Fibroblast of pulmonary artery (primary cell): ENCODE measurements around the gene KCNMA1.

Source experiments
- DNase-seq: peaks from one replicate; pipeline ENCODE4 v3.0.0-alpha.2; 2010; ENCODE audit warnings: low read depth
- H3K4me3 ChIP-seq: replicated peaks from 2 replicates; pipeline ENCODE4 v1.5.1; 2011; ENCODE audit warnings: low read depth, mild to moderate bottlenecking, control low read depth, low read length, moderate library complexity
- CTCF ChIP-seq: IDR thresholded peaks from 2 replicates; pipeline ENCODE4 v1.5.1; 2011; ENCODE audit warnings: mild to moderate bottlenecking, control low read depth, low read length, inconsistent platforms; ENCODE audit errors: missing control alignments

KCNMA1 gene

DNA sequence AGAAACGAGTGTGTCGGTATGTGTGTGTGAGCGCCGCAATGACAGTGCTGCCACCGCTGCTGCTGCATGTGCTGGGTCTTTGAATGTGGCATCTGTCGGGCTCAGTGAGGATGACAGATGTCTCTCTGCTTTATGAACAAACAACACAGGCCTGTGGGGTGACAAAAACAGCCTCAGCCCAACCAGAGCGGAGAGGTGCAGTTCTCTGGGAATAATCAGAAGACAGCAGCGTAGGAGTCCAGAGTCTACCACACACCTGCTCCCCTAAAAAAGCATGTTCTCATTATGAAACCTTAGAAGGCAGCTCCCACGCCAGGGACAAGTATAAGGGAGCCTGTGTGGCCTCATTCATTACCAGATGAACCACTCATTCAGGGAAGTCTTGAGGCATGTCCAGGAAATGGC lies 278.3 kb downstream of the KCNMA1 start:
- TF ChIP-seq CTCF: no peak
- no peak overlapping the region for H3K4me3 ChIP-seq

DNA sequence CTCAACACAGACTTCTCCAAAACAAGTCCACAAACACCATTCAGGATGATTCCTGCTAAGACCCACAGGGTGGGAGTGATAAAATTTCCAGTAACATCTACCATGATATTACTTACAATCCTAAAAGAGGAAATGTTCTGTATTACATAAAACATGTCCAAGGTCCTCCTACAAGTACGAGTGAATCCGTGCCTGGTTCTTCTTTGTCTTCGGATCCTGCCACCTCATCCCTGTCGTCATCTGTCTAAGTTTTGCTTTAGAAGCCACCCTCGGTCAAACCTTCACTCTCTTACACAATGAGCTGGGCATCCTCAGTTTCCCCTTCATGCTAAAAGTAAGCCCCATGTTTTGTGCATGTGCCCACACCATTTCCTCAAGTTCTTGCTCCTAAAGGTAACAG lies 279.0 kb downstream of the KCNMA1 start:
- H3K4me3 ChIP-seq: no peak overlapping the region
- no peak for TF ChIP-seq CTCF
- no peak for DNase-seq

More for the DNA sequence above, 278.3 kb downstream of the KCNMA1 start:
- no peak for DNase-seq

- no peak overlapping the region for H3K4me3 ChIP-seq
- TF ChIP-seq CTCF: no peak
- peak; percentile 53 for DNase-seq
Observed at GRCh38 chr10:77357611-77358310, 279.8 kb downstream of the KCNMA1 start.

GRCh38 chr10:77357185-77357584 lies 280.4 kb downstream of the KCNMA1 start:
- no peak for DNase-seq
- H3K4me3 ChIP-seq: no peak overlapping the region
- TF ChIP-seq CTCF: no peak

GRCh38 chr10:77355844-77356243 lies 281.8 kb downstream of the KCNMA1 start:
- no peak for TF ChIP-seq CTCF
- H3K4me3 ChIP-seq: no peak overlapping the region
- peak; percentile 74 for DNase-seq

GRCh38 chr10:77351386-77351785 lies 286.2 kb downstream of the KCNMA1 start:
- TF ChIP-seq CTCF: no peak
- no peak for DNase-seq
- no peak overlapping the region for H3K4me3 ChIP-seq

DNA sequence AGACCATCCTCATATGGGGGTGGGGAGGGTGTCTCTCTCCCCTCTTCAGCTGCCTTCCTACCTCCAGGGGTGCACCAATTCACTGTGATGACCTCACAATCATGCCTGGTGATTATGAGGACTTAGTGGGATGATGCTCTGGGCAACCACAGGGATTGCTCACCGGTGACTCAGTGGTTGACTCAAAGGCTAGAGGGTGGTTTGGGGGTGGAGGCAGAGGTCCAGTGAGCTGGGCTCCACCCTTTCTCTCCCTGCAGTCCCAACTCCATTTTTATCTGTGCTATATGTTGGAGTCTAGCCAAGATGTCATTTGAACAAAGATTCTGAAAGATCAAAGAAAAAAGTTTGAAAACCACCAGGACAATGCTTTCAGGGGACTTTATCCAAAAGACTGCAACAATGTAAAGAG lies 286.9 kb downstream of the KCNMA1 start:
- DNase-seq: peak; percentile 97
- no peak for TF ChIP-seq CTCF
- H3K4me3 ChIP-seq: no peak overlapping the region
